NCI-H146 (cell line): ENCODE measurements around the gene SELENOT.
"Not testable (repeated sequence)": the region's sequence is repeated elsewhere in the genome, so short reads cannot be mapped to it uniquely, and the experiment has no call there.

ENCODE experiments used
- DNase-seq: peaks from one replicate; lab custom pipeline; 2025; lab: John Stamatoyannopoulos, UW

SELENOT gene

GRCh38 chr3:150607267-150608065, 4.3 kb downstream of the SELENOT start:
- DNase-seq, result no peak

DNA sequence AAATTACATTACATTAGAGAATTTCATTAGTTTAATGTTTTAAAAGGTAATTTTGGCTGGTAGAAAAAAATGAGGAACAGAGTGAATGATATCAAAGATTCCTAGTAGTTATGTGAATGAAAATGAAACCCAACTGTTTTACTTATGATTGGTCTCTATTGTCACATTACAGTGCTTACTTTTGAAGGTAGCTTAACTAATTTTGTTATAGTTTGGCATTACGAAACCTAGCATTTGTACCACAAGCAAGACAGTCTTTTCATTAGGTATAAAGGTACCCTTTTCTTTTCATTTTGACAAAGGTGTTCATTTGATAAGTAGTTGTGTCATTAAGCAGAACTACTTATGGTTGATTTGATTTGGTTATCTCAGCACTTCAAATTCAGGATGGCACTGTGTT, 6.9 kb downstream of the SELENOT start:
- no peak for DNase-seq

DNA sequence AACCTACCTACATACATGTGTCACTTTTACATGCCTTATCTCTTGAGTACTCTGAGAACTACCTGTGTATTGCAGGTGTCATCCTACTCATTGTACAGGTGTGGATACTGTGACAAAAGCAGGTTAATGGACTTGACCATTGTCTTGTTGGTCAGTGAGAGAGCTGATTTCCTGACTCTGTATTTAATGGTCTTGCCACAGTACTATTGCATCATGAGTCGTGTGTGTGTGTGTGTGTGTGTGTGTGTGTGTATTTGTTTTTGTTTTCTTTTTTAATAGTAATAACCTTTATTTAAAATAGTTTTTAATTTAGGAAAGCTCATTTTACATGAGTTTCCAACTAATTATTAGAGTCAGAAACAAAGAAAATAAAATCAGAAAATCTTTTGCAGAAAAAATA, 7.7 kb downstream of the SELENOT start:
- peak; percentile 82 for DNase-seq

- no peak for DNase-seq
Observed at GRCh38 chr3:150611666-150612065, 8.5 kb downstream of the SELENOT start.

GRCh38 chr3:150612494-150612893, 9.4 kb downstream of the SELENOT start:
- DNase-seq, result no peak

DNA sequence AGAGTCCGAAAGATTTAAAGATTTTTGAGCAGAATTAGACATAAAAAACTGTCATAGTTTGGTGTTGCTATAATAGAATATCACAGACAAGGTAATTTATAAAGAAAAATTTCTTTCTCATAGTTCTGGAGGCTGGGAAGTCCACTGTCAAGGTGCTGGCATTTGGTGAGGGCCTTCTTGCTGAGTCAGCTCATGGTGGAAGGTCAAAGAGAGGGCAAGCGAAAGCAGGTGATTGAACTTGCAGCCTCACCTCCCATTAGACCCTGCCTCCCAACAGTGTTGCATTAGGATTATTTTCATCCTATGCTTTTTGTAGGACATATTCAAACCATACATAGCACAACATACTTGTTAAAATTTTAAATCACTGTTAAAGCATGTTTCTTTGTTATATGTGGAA, 9.9 kb downstream of the SELENOT start:
- no peak for DNase-seq

DNA sequence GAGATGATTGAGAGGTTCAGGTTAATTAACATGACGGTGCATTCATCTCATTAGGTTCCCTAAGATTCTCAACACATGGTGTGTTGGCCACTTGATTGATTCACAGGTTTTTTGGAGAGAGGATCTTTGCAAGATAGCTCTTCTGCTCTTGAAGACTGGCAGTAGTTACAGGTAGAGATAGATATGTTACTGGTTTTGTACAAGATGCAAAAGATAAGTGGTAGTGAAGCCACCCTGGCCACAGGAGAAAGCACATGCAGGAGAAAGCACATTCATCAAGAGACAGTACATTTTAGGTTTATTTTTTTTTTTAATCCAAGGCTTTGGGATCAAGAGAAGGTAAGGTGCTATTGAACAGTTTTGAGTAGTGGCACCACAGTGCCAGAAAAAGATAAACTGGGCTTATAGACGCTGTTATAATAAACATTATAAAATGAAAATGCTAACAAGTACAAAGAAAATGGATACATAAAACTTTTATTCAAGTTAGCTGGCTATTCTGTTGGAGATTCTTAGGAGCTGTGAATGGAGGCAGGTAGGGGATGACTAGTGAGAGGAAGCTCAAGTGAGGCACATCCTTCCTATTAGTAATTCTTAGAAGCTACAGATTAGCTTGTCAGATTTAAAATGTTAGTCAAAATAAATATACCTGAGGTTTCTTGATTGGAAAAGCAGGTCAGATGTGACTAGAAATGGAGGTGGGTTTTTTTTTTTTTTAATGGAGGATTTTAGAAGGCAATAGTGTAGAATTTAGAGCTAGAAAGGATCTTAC, 10.8 kb downstream of the SELENOT start:
- DNase-seq, result no peak

GRCh38 chr3:150620002-150620689, 17.0 kb downstream of the SELENOT start:
- DNase-seq, result no peak

- DNase-seq, result not testable (repeated sequence)
Observed at GRCh38 chr3:150622955-150623354, 19.8 kb downstream of the SELENOT start.

GRCh38 chr3:150623945-150624344, 20.8 kb downstream of the SELENOT start:
- DNase-seq, result no peak

DNA sequence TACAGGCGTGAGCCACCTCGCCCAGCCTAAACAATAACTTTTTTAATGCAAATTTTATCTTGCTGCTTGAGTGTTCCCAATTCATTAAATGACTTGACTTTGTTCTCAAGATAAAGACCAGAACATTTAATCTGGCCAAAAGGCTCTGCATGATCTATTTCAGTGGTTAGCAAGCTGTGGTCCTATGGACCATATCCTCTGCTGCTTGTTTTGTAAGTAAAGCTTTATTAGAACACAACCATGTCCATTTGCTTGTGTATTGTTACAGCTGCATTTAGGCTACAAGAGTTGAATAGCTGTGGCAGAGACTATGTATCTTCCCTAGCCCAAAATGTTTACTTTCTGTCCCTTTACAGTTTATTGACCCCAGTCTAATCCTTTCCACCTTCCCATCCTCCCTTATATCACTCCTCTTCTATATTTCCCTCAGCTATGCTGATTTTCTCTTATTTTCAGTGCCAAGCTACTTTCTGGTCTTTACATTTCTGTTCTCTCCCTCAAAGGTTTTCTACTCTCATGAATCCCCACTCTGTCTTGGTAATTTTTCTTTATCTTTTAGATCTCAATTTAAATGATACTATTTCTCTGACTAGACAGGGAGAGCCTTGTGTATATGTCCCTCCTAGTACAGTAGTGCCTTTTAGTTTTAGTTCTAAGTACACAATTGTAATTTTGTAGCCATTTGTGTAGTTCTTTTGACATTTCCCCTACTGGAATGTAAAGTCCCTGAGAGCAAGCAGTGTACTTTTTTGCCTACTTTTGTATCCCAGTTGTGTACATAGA, 23.2 kb downstream of the SELENOT start:
- DNase-seq, result no peak

GRCh38 chr3:150627557-150627956, 24.4 kb downstream of the SELENOT start:
- no peak for DNase-seq

- DNase-seq, result no peak
Observed at GRCh38 chr3:150631515-150632221, 28.5 kb downstream of the SELENOT start.

DNA sequence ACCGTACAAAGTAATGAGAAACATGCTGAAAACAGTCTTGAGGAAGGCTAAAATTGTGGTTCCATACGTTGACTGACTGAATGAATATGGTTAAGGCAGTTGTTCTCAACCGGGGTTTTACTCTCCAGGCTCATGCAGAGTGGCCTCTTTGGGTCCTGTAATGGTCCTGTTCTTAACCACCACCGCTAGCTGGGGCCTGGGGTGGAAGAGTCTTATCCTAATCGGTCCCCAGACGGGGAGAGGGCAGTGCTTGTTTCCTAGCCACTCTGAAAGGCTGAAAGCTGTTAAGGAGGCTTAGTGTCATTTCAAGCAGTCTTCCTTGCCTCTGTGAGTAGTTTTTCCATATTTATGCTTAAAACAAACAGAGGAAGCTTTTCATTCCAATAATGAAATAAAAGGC, 32.0 kb downstream of the SELENOT start:
- no peak for DNase-seq

DNA sequence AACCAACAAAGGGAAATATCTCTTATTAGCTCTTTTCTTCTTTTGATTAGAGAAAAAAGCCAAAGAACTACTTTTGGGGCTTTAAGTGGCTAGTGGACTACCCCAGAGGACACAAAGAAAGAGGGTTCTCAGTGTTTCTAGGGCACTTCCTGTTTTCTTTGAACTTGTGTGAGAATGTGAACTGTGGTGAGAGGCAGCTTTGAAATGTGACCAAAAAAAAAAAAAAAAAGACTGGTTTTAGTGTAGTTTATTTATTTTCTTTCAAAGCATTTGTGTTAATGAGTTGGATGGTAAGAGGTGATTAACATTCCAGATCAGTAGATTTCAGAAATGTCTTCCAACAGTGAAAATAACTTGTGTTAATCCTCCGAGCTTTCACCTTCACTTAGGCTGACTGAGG, 32.4 kb downstream of the SELENOT start:
- DNase-seq, result no peak

GRCh38 chr3:150636258-150636657, 33.1 kb downstream of the SELENOT start:
- no peak for DNase-seq

- DNase-seq, result no peak
Observed at GRCh38 chr3:150639262-150639661, 36.1 kb downstream of the SELENOT start.

- DNase-seq, result no peak
Observed at GRCh38 chr3:150640256-150640655, 37.1 kb downstream of the SELENOT start.

GRCh38 chr3:150653110-150653561, 50.0 kb downstream of the SELENOT start:
- DNase-seq, result no peak

GRCh38 chr3:150656316-150656715, 53.2 kb downstream of the SELENOT start:
- no peak for DNase-seq
